ENCODE measurements around the gene ARTN.

ARTN gene, protein sequence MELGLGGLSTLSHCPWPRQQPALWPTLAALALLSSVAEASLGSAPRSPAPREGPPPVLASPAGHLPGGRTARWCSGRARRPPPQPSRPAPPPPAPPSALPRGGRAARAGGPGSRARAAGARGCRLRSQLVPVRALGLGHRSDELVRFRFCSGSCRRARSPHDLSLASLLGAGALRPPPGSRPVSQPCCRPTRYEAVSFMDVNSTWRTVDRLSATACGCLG

GRCh38 chr1:43933386-43934100, at the start of gene ARTN:
Gene ARTN (plus strand): TSS chr1:43933801. CDS start chr1:43935657, 1,856 bp downstream.
- no peak for DNase-seq

GRCh38 chr1:43885279-43885801, 48.3 kb upstream of the ARTN start:
- no peak for DNase-seq

- no peak for DNase-seq
Measured at GRCh38 chr1:43887748-43888147, 45.9 kb upstream of the ARTN start.

DNA sequence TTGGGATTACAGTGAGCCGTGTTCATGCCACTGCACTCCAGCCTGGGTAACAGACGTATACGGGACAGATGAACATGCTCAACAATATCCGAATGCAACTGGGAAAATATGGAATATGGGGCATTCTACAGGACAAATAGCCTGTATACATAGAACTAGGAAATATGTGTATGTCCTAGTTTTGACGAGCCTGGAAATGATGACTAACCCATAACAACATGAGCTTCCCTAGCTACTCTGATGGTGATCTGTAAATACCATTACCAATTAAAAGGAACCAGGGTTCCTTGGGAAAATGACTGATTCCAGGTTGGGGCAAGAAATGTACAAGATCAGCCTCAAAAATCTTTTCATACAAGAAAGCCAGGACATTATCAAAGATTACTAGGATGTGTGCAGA, 42.8 kb upstream of the ARTN start:
- DNase-seq: no peak

DNA sequence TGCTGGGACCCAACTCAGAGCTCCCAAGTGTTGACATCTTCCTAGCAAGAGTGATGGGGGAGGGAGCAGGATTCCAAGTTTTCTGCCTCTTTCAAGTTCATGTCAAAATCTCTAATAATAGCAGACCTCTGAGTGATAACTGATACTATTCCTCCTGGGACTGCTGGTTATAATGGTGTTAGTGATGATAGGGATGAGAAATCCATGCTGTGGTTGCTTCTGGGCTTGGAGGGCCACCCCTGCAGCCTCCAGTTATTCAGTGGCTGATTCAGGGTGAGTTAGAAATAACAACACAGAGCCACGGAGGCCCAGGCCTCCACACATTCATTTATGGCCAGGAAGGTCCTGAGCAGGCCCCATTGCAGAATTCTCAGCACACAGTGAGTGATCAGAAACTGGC, 40.6 kb upstream of the ARTN start:
- DNase-seq: no peak

- DNase-seq: no peak
Measured at GRCh38 chr1:43898981-43899380, 34.6 kb upstream of the ARTN start.

DNA sequence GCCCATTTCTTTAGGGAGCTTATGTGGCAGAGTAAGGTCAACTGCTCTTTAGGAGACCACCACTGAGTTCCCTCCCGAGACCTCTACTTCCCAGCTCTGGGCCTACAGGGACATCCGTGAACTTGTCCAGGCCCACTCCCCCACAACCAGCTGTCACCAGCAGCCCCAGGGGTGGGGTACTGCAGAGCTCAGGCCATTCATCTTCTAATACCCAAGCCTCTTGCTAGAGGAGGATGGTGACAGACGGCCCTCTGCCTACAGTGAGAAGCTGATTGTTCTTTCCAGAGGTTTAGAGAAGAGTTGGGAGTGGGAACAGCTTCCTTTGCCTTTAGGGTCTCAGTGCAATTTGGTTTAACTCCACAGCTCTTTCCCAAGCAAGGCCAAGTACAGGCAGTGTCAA, 33.2 kb upstream of the ARTN start:
- DNase-seq: no peak

DNA sequence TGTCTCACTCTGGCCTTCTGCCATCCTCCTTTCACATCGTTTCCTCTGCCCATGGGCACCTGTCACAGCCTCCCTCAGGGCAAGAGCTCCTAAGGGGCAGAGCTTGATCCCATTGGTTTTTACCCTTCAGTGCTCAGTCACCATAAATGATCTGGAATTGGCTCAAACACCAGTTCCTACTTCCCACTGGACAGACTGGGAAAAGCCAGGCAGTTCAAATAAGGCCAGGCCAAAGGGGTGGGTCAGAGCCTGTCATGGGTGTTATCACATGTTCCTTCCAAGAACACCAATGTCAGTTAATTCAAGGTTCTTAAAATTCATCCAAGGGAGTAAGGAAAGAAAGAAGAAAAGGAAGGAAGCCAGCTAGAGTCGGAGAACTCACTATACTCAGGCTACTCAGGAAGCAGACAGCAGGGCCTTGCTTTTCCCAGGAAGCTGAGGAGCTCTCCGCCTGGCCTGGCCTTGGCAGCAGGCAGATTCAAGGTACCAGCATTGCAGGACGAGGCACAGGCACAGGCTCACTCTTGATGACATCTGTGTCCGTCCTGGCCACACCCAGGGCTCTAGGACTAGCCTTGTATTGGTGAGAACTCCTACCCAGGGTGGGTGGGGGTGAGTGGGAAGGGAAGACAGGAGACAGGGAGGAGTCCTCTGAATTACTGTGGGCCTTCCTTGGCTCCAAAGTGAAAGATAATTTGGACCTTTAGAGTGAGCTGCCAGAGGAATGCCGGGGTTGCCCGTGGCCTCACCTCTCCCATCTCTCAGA, 32.2 kb upstream of the ARTN start:
- DNase-seq: no peak

DNA sequence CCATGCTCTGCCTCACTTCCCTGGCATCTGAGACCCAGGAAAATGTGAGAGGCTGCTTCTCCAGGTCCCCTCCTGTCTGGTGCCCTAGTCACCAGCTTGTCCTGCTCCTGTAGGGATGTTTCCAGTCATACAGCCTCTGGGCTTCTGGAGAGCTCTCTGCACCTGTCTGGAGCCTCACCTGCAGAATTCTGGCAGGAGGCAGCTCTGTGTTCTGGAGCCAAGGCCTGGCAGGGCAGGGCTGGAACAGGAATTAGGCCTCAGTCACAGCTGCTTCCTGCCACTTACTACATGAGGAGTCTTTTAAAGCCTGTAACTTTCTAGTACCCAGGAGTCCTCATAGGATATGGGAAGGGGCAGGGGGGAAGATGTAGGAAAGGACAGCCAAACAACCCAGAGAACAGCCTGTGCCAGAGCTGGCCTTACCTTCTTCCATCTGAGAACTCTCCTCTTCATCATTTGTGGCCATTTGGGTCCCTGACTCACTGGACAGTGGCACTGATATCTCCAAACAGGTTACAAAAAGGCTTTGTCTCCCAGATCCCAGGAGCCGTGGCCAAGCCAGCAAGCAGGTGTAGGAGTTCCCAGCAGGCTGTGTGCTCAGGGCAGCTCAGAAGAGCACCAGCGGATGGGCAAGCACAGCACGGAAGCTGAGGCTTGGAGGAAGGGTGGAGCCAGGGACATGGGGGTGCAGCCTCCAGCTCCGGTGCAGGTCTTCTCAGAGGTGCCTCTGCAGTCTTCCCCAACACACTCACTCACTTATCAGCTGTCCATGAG, 31.4 kb upstream of the ARTN start:
- DNase-seq: no peak

- no peak for DNase-seq
Measured at GRCh38 chr1:43904660-43905551, 28.7 kb upstream of the ARTN start.

DNA sequence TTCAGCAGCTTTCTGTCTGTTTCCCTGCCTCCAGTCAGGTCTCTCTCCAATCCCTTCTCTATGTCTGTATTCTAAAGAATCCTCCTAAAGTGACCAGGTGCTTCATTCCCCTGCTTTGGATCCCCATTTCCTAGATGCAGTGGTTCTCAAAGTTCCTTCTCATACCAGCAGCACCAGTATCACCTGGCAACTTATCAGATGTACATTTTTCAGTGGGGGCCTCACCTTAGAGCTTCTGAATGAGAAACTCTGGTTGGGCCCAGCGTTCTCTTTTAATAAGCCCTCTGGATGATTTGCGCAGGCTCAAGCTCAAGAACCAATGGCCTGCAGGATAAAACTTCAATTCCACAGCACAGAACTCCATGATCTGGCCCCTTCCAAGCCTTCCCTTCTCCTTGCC, 25.4 kb upstream of the ARTN start:
- no peak for DNase-seq

- no peak for DNase-seq
Measured at GRCh38 chr1:43908858-43909257, 24.7 kb upstream of the ARTN start.

DNA sequence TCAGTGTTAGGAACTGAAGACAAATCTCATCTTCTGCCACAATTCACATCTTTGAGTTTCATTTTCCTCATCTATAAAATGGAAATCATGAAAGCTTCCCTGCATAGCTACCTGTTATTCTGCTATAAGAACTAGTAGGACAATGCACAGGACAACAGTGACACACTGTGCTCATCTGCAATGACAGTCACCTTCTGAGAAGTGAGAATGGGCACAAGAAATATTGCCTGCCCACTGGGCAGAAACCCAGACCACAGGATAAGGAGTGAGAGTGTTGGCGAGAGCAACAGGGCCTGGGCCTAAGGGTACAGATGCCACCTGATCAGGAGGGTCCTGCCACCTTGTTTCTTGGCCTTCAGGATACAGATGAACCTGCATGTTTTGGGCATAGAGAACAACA, 23.3 kb upstream of the ARTN start:
- no peak for DNase-seq

DNA sequence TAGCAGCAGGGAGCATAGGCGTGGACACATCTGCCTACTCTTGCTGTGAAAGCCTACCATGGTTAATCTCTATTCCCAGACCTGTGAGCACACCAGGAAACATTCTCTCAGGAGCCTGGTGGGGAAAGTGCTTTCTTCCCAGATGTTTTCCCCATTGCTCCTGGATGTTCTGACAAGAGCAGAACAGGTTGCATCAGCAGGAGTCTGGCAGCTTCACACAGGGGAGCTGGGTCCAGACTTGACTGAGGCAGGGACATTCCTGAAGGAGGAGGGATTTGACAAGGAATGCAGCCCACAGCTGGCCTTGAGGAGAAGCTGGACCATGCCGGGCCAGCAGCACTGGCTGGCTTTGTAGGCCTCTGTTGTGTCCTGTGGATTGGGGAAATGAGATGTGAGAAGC, 21.0 kb upstream of the ARTN start:
- DNase-seq: no peak

- no peak for DNase-seq
Measured at GRCh38 chr1:43913051-43913501, 20.5 kb upstream of the ARTN start.

DNA sequence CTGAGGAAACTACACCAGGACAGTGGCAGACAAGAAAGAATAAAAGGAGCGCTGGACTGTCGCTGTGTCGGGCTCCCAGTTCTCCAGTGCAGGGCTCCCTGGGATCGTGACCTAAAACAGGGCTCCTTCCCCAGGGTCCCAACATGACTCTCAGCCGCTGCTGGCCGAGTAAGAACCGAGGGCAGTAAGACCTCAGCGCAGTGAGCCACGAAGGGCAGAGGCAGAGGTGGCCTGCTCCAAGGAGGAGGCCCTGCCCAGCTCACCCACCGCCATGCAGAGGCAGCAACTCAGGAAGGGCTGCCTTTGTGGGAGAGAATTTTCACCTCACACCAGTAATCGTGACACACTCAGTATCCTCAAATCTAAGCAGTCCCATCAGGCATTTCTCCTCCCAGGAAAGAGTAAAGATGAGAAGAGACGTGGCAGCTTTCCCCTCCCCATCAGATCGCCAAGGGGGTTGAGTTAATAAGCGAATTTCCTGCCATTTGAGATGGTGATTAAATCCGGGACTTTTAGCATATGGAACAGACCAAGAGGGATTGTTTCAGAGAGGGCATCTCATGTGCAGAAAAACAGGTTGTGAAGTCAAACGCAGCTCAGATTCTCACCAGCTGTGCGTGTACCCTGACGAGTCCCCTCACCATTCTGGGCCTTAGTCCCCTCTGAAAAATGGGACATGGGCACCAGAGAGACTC, 19.8 kb upstream of the ARTN start:
- DNase-seq: no peak

GRCh38 chr1:43914576-43915525, 18.8 kb upstream of the ARTN start:
- no peak for DNase-seq

- no peak for DNase-seq
Measured at GRCh38 chr1:43919906-43920305, 13.7 kb upstream of the ARTN start.

GRCh38 chr1:43921022-43921421, 12.6 kb upstream of the ARTN start:
- no peak for DNase-seq

DNA sequence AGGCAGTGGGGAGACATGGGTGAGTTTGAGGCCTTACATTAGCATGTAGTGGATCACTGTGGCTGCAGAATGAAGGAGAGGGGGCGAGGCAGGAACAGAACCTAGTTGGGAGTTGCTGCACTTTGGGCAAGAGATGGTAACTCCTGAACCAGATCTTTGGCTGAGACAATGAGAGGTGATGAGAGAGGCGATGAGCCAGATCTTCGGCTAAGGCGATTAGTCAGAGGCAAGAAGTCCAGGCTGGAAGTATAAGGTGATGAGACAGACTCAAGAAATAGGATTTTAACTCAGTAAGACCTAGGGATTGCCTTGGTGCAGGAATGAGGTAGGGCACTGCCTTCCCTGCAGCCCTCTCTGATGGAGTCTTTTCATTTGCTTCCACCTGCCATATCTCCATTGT, 9.1 kb upstream of the ARTN start:
- DNase-seq: no peak
